Activated CD4-positive, alpha-beta T cell treated with anti-CD3 and anti-CD28 coated beads, Interleukin-2, amount 10 ng/mL, durations not matched to agents 7 days and 5 days (primary cell): ENCODE measurements around the gene LPAR3. TPM values are rescaled to one million over a fixed set of nuclear protein-coding genes. Genes with fewer than 3 reads are reported as not detected.

ENCODE experiments used
- CTCF ChIA-PET: fragments of 350-600 bp; sonication (Branson Sonifier 250); formaldehyde crosslinking; loops from one replicate; lab custom pipeline; 2021; ENCODE audit warnings: antibody characterized with exemption; lab: Charles Lee
- POLR2A ChIA-PET: fragments of 350-600 bp; sonication (Branson Sonifier 250); formaldehyde crosslinking; loops from one replicate; lab custom pipeline; 2021; ENCODE audit warnings: antibody characterized with exemption; lab: Charles Lee
- DNase-seq: peaks from one replicate; pipeline ENCODE4 v3.0.0-alpha.2; 2020
- H3K27ac Mint-ChIP-seq: one replicate; pipeline ENCODE4 v1.8.0; 2021; ENCODE audit warnings: mild to moderate bottlenecking, moderate library complexity, mixed read lengths
- H3K27me3 Mint-ChIP-seq: one replicate; pipeline ENCODE4 v1.8.0; 2021; ENCODE audit warnings: mixed read lengths
- H3K36me3 Mint-ChIP-seq: one replicate; pipeline ENCODE4 v1.8.0; 2021; ENCODE audit warnings: low read depth, mixed read lengths
- H3K4me1 Mint-ChIP-seq: one replicate; pipeline ENCODE4 v1.8.0; 2021; ENCODE audit warnings: mixed read lengths
- H3K4me3 Mint-ChIP-seq: one replicate; pipeline ENCODE4 v1.8.0; 2021; ENCODE audit warnings: mild to moderate bottlenecking, moderate library complexity, mixed read lengths
- H3K9me3 Mint-ChIP-seq: one replicate; pipeline ENCODE4 v1.8.0; 2021; ENCODE audit warnings: mixed read lengths
- total RNA-seq, 2 experiments: library from RNA; stranded (reverse); gene quantifications; one replicate each; pipeline ENCODE4 v1.2.3, GENCODE V29; 2021

The LPAR3 gene
- total RNA-seq, 2 experiments from 2014 or later, result 1.3 to 1.5 TPM

DNA sequence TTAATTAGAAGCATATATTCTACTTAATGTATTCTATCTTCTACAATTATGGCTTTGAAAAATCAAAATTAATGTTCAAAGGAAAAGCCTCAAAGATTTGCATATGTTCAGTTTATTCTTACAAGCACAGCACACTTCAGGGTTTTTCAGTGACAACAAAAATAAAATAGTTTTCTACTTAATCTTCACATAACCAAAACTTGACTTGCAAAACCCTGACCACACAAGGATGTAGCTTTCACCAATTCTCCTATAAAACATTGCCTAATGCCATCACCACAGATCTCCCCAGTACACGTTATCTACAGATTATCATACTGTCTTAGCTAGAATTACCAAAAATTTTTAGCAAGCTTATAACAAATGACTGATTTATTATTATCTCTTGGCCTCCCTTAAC, 23.3 kb downstream of the LPAR3 start:
- peaks cover 7% of the 10 kb centered on the region for H3K36me3 Mint-ChIP-seq
- peaks cover 5% of the 10 kb centered on the region for H3K4me1 Mint-ChIP-seq
- ChIA-PET POLR2A (no interaction called here), CTCF (interaction anchor here (0.5 to 1.3 kb wide), 3 partner anchors 8 to 217 kb away, joined by 3 to 4 read pairs (median 4); no protein-coding TSS in a partner anchor)
- H3K27me3 Mint-ChIP-seq, result peaks cover 31% of the 10 kb centered on the region
- H3K9me3 Mint-ChIP-seq, result peaks cover 8% of the 10 kb centered on the region
- no peak overlapping the region for H3K4me3 Mint-ChIP-seq
- H3K27ac Mint-ChIP-seq, result no peak overlapping the region
- DNase-seq, result no peak

DNA sequence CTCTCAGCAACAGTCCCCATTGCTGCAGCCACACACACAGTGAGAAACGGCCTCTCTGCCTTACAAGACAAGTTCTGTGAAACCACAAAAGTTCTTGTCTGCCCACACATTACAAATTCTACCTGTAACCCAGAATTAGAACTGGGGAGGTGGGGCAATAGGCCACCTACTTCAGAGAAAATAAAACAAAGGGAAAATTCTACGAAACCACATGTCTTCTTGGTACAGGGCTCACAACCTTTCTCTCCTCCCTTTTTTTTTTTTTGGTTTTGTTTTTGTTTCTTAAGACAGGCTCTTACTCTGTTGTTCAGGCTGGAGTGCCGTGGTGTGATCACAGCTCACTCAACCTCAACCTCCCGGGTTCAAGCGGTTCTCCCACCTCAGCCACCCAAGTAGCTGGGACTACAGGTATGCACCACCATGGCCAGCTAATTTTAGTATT, 30.2 kb downstream of the LPAR3 start:
- Mint-ChIP-seq H3K4me1 (peaks cover 63% of the 10 kb centered on the region), H3K36me3 (peaks cover 20% of the 10 kb centered on the region), H3K27ac (peak overlapping the region; percentile 96), H3K27me3 (no peaks in the 10 kb centered on the region), H3K9me3 (peaks cover 19% of the 10 kb centered on the region), H3K4me3 (peak overlapping the region; percentile 76)
- DNase-seq, result peak; percentile 82
- CTCF ChIA-PET, result interaction anchor here (1.5 kb wide), 1 partner anchor 10 kb away, joined by 5 read pairs; no protein-coding TSS in a partner anchor
- POLR2A ChIA-PET, result interaction anchor here (0.6 kb wide), 1 partner anchor 20 kb away, joined by 3 read pairs; no protein-coding TSS in a partner anchor

DNA sequence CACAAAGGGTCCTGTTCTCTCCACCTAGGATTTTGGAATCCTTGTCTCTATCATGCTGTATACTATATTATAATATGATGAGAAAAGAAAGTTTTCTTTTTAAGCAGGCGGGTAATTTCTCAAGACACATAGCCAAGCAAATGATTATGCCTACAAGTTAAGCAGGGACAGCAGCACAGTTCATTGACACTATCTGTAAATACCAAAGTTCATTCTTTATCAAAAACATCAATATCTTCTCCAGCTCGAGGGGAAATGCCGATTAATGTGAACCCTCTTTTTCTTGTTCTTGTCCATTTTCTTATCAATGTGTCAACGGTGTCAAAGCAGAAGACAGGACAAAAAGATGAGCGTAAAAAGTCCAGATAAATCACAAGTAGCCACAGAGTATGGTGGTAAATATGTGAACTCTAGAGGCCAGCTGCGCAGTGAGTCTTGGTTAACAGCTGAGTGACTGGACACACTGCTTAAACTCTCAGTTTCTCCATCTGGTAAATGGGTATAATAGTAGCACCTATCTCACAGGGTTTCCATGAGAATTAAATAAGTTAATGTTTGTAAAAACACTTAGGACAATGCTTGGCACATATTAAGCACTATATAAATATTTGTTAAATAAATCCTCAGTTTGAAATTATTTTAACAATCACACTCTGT, 30.9 kb downstream of the LPAR3 start:
- POLR2A ChIA-PET, result interaction anchor here (0.7 kb wide), 1 partner anchor 18 kb away, joined by 3 read pairs; no protein-coding TSS in a partner anchor
- Mint-ChIP-seq H3K27me3 (no peaks in the 10 kb centered on the region), H3K36me3 (peaks cover 20% of the 10 kb centered on the region), H3K9me3 (peaks cover 19% of the 10 kb centered on the region), H3K4me1 (peaks cover 63% of the 10 kb centered on the region), H3K27ac (peak overlapping the region; percentile 96), H3K4me3 (peak overlapping the region; percentile 76)
- DNase-seq, result no peak
- CTCF ChIA-PET, result interaction anchor here (1.0 to 1.3 kb wide), 3 partner anchors 8 to 80 kb away, joined by 3 to 4 read pairs (median 3); no protein-coding TSS in a partner anchor

DNA sequence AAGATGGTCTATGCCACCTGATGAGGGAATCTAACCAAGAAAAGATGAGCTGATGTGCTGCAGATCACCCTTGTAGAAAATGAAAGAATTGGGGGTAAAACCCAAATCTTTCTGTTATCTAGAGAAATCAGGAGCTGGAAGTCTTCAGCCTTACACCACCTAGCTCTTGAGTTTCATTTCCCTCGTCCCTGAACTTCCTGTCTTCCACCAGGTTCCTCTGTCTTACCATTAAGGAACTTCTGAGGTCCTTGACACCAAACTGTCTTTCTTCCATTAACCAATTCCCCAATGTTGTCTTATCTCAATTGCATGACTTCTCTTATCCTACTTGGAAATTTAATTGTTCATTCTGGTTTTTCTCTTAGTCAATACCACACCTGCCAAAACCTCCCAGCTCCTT, 31.5 kb downstream of the LPAR3 start:
- H3K27ac Mint-ChIP-seq, result peak overlapping the region; percentile 96
- H3K36me3 Mint-ChIP-seq, result peaks cover 20% of the 10 kb centered on the region
- no peak for DNase-seq
- peaks cover 63% of the 10 kb centered on the region for H3K4me1 Mint-ChIP-seq
- POLR2A ChIA-PET, result interaction anchor here (0.6 to 0.7 kb wide), 2 partner anchors 17 to 31 kb away, joined by 3 to 5 read pairs; no protein-coding TSS in a partner anchor
- no peaks in the 10 kb centered on the region for H3K27me3 Mint-ChIP-seq
- peak overlapping the region; percentile 32 for H3K4me3 Mint-ChIP-seq
- CTCF ChIA-PET, result interaction anchor here (0.6 to 2.5 kb wide), 6 partner anchors 8 to 445 kb away, joined by 3 to 7 read pairs (median 4); no protein-coding TSS in a partner anchor
- peaks cover 17% of the 10 kb centered on the region for H3K9me3 Mint-ChIP-seq

DNA sequence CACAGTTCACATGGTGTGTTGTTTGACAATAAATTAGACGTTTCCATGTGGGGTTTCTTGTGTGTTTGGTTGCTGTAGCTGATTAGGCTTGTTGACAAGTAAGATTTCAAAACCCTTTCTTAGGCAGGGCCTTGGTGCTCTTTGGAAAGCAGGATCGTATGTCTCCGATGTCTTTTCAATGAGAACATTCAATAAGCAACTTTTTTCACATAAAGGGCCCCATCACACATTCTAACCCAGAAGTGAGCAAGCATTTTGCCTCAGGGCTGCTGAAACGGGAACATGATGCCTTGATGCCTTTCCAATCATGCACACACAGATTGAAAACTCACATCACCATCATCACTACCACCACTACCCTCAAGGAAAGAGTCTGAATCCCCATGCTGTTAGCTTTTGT, 33.1 kb downstream of the LPAR3 start:
- peaks cover 25% of the 10 kb centered on the region for H3K36me3 Mint-ChIP-seq
- no peak overlapping the region for H3K4me3 Mint-ChIP-seq
- H3K4me1 Mint-ChIP-seq, result peaks cover 69% of the 10 kb centered on the region
- peaks cover 17% of the 10 kb centered on the region for H3K9me3 Mint-ChIP-seq
- no peak overlapping the region for H3K27ac Mint-ChIP-seq
- ChIA-PET CTCF (interaction anchor here (0.7 to 2.5 kb wide), 6 partner anchors 8 to 782 kb away, joined by 3 to 7 read pairs (median 3); no protein-coding TSS in a partner anchor), POLR2A (no interaction called here)
- H3K27me3 Mint-ChIP-seq, result no peaks in the 10 kb centered on the region
- no peak for DNase-seq

DNA sequence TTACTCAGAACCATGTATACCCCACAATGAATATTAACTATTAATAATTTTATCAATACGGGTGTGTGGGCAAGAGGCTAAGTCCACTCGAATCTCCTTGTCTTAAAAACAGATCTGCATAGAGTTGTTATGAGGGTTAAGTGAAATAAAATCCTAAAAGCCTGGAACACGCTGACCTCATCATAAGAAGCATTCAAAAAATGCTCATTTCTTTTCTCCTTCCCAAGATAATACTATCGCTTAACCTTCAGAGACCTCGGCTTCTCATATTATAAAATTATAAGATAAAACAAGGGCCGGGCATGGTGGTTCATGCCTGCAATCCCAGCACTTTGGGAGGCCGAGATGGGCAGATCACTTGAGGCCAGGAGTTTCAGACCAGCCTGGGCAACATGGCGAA, 35.1 kb downstream of the LPAR3 start:
- DNase-seq, result no peak
- Mint-ChIP-seq H3K36me3 (peaks cover 24% of the 10 kb centered on the region), H3K4me1 (peaks cover 72% of the 10 kb centered on the region), H3K9me3 (peaks cover 29% of the 10 kb centered on the region), H3K27me3 (no peaks in the 10 kb centered on the region), H3K4me3 (no peak overlapping the region), H3K27ac (no peak overlapping the region)
- POLR2A ChIA-PET, result no interaction called here
- CTCF ChIA-PET, result no interaction called here

DNA sequence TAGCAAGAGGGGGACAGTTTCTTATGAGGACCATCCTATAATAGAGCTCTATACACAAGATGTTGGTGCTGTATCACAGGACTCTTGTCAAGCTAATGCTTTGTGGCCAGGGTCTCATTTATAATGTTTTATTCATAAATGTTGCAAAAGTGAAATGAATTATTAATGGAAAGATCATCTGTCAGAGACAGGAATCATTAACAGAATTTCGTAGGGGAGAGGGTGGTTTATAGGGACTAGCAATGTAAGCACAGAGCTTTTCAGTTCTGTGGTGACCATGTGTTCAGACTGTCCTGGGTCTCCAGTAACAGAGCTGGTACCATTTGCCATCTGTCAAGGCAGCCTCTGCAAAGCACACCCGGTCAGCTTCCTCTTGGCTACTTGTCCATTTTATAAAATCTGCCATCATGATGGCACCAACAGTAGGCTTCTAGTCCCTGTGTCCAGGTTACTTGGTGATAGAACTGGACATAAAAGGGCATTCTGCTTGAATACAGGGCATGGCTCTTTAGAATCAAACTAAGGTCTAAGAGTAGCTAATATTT, 36.2 kb downstream of the LPAR3 start:
- Mint-ChIP-seq H3K36me3 (peaks cover 24% of the 10 kb centered on the region), H3K27me3 (no peaks in the 10 kb centered on the region), H3K27ac (no peak overlapping the region), H3K9me3 (peaks cover 29% of the 10 kb centered on the region), H3K4me1 (peaks cover 63% of the 10 kb centered on the region), H3K4me3 (no peak overlapping the region)
- ChIA-PET POLR2A (no interaction called here), CTCF (interaction anchor here (0.5 to 1.2 kb wide), 2 partner anchors 75 to 368 kb away, joined by 3 to 5 read pairs; no protein-coding TSS in a partner anchor)
- DNase-seq, result no peak

DNA sequence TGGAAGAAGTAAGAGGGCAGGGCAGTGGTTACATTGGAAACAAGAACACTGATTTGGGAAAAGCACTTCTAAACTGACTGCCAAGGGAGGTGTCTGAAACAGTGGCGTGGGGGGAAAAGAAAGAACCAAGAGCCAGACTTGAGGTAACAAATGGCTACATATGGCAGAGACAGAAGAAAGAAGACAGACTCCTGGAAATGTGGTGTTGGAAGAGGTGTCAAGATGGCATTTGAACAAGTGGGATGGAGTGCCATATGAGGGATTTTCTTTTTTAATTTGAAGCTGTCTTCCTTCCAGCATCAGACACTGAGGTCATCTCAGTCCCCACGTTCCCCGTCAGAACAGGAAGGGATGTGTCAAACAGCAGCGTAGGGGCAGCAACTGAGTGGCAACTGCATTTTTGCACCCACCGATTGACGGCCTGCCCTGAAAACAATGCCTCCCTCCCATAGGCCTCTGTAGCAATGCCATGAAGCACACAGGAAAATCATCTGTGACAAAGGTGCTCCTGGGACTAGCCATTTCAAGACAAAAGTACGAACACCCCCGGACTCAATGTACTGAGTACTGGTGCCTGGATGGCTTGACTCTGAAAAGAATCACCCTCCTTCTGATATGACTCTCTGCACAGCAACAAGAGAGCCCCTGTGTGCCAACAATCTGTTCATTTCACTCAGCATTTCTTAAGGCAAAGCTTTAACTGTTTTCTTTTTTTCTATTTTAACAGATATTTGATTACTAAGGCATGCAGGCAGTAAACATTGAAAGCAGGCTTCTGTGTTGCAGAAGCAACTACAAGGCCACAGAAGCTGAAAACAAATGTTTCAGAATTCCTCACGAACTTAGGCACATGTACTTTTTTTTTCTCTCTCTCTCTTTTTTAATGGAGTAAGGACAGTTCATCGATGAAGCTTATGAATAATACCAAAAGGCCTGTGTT, 37.0 kb downstream of the LPAR3 start:
- peaks cover 21% of the 10 kb centered on the region for H3K36me3 Mint-ChIP-seq
- POLR2A ChIA-PET, result no interaction called here
- DNase-seq, result no peak
- H3K9me3 Mint-ChIP-seq, result peaks cover 29% of the 10 kb centered on the region
- peaks cover 55% of the 10 kb centered on the region for H3K4me1 Mint-ChIP-seq
- no peak overlapping the region for H3K4me3 Mint-ChIP-seq
- H3K27me3 Mint-ChIP-seq, result no peaks in the 10 kb centered on the region
- H3K27ac Mint-ChIP-seq, result no peak overlapping the region
- CTCF ChIA-PET, result interaction anchor here (0.5 to 1.2 kb wide), 2 partner anchors 74 to 369 kb away, joined by 3 to 5 read pairs; no protein-coding TSS in a partner anchor

DNA sequence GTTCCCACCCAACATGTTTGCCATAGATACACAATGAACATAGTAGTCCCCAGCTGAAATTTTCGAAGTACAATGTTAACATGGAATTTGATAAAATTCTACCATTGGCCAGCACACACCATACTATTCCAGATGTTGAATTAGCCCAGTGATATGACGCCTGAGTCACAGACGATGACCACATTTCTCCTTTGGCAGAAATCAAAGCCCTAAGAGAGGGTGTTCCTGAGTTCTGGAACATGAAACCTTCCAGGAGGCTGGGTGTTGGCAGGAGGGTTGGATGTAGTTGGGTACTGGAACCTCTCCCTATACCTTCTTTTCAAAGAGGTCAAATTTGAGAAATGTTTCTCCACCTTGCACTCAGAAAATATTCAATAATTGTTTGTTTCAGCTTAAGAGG, 37.8 kb downstream of the LPAR3 start:
- Mint-ChIP-seq H3K27me3 (no peaks in the 10 kb centered on the region), H3K4me1 (peaks cover 50% of the 10 kb centered on the region), H3K36me3 (peaks cover 19% of the 10 kb centered on the region), H3K9me3 (peaks cover 26% of the 10 kb centered on the region), H3K27ac (peak overlapping the region; percentile 84), H3K4me3 (no peak overlapping the region)
- no peak for DNase-seq
- CTCF ChIA-PET, result no interaction called here
- POLR2A ChIA-PET, result no interaction called here

DNA sequence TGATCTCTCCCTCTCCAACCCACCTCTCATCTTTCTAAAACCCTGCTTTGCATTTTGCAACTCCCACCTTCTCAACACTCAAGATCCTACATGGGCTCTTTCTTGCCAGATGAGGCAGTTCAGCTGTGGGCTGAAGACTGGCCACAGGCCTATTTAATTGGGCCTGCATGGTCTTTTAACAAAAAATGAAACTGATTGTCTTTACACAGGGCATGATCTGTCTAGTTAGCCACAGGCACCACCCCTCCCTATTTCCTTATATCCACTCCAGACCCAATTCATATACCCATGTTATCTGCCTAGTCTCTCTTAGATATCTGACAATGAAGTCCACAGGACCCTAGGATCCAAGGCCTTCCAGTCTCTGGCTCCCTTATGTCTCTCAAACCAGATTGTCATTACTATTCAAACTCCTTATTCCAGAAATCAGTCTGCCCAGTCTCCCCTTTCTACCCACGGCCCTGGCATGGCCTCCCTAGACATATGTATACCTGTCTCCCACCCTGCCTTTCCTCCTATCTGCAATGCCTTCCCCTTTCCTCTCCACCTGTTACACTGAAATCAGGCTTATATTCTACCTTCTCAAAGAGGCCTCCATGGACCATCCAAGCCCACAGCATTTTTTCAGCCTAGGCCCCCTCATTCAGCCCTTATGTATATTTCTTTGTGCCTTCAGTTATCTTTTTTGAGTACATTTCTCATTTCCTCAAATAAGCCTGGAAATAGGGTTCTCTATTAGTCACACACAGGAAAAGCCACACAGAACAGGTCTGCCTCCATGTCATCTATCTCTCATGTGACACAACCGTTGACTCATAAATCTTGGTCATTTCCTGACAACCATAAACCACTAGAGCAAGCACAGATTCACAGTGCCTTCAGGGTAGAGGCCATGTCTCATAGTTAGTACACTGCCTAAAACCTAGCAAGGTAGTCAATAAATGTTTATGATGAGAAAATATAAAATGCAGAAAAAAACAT, 39.0 kb downstream of the LPAR3 start:
- H3K4me3 Mint-ChIP-seq, result no peak overlapping the region
- ChIA-PET CTCF (interaction anchor here (1.7 to 2.2 kb wide), 2 partner anchors 10 to 15 kb away, joined by 7 to 11 read pairs; no protein-coding TSS in a partner anchor), POLR2A (no interaction called here)
- peaks cover 19% of the 10 kb centered on the region for H3K36me3 Mint-ChIP-seq
- H3K27ac Mint-ChIP-seq, result peak overlapping the region; percentile 84
- no peaks in the 10 kb centered on the region for H3K27me3 Mint-ChIP-seq
- peak; percentile 65 for DNase-seq
- H3K4me1 Mint-ChIP-seq, result peaks cover 38% of the 10 kb centered on the region
- H3K9me3 Mint-ChIP-seq, result peaks cover 26% of the 10 kb centered on the region

DNA sequence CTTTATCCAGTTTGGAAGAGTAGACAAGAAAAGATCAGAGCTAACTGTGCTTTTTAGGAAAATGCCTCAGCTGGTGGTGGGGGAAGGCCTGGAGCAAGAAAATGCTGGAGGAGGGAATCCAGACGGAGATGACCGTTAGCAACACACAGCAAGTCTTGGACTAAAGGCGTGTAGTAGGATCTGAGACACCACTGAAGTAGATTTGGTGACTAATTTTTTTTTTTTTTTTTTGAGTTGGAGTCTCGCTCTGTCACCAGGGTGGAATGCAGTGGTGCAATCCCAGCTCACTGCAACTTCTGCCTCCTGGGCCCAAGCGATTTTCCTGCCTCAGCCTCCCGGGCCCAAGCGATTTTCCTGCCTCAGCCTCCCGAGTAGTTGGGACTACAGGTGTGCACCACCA, 41.2 kb downstream of the LPAR3 start:
- ChIA-PET CTCF (interaction anchor here (0.7 to 2.2 kb wide), 4 partner anchors 8 to 403 kb away, joined by 3 to 11 read pairs (median 3); no protein-coding TSS in a partner anchor), POLR2A (no interaction called here)
- H3K27me3 Mint-ChIP-seq, result no peaks in the 10 kb centered on the region
- no peak for DNase-seq
- peaks cover 21% of the 10 kb centered on the region for H3K9me3 Mint-ChIP-seq
- peaks cover 19% of the 10 kb centered on the region for H3K36me3 Mint-ChIP-seq
- no peak overlapping the region for H3K27ac Mint-ChIP-seq
- peaks cover 43% of the 10 kb centered on the region for H3K4me1 Mint-ChIP-seq
- H3K4me3 Mint-ChIP-seq, result no peak overlapping the region
